AG09309 (cell line): ENCODE results near the gene DOCK9.

ENCODE experiments used
- DNase-seq: peaks from one replicate; pipeline ENCODE4 v3.0.0-alpha.2; 2010; ENCODE audit warnings: low read depth
- H3K4me3 ChIP-seq: 2 replicates; pipeline ENCODE4 v1.5.1; 2011; ENCODE audit warnings: mild to moderate bottlenecking, low read depth, low read length, moderate library complexity; ENCODE audit not compliant: control insufficient read depth
- TF ChIP-seq, protein P1 (sequence below): IDR thresholded peaks from 2 replicates; pipeline ENCODE4 v1.5.1; 2011; ENCODE audit warnings: mild to moderate bottlenecking, low read depth, low read length, inconsistent platforms; ENCODE audit not compliant: insufficient read depth, control insufficient read depth; ENCODE audit errors: missing control alignments

The DOCK9 gene

DNA sequence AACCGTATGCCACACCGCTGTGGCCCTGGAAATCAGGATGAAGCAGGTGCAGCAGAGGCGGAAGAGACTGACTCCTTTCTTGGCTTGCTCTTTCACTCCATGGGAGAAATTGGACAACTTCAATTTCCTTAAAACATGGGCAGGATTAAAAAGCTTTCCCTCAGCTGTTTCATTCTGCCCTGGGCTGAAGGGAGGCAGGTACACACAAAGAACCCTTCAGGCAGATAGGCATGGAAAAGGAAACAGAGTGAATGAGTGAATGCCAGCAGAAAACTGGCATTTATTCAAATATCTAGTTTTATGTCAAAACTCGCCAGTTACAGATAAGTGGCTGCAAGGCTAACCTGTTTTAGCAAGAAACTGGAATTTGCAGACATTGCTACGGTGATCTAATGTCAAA is 154.4 kb downstream of the DOCK9 start:
- TF ChIP-seq, protein P1, sequence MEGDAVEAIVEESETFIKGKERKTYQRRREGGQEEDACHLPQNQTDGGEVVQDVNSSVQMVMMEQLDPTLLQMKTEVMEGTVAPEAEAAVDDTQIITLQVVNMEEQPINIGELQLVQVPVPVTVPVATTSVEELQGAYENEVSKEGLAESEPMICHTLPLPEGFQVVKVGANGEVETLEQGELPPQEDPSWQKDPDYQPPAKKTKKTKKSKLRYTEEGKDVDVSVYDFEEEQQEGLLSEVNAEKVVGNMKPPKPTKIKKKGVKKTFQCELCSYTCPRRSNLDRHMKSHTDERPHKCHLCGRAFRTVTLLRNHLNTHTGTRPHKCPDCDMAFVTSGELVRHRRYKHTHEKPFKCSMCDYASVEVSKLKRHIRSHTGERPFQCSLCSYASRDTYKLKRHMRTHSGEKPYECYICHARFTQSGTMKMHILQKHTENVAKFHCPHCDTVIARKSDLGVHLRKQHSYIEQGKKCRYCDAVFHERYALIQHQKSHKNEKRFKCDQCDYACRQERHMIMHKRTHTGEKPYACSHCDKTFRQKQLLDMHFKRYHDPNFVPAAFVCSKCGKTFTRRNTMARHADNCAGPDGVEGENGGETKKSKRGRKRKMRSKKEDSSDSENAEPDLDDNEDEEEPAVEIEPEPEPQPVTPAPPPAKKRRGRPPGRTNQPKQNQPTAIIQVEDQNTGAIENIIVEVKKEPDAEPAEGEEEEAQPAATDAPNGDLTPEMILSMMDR, result no peak
- no peak overlapping the region for H3K4me3 ChIP-seq

DNA sequence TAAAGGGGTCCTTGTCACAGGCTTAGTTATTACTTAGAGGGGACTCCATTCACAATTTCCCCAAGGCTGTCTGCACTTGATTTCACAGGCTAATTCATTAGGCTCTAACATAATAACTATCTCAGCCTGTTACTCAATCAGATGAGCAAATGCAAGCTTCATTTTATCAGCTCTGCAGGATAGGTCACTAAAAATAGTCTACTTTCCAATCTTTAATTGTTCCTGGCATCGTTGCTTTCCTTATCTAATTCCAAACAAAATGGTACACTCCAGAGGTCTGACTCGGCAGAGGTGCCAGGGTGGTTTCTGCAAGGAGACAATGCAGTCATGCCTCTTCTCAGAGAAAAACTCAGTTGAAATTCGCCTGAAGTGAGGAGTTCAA is 155.6 kb downstream of the DOCK9 start:
- H3K4me3 ChIP-seq, result no peak overlapping the region
- no peak for DNase-seq
- TF ChIP-seq, protein P1, result no peak

More for the DNA sequence above, 154.4 kb downstream of the DOCK9 start:
- no peak for DNase-seq

DNA sequence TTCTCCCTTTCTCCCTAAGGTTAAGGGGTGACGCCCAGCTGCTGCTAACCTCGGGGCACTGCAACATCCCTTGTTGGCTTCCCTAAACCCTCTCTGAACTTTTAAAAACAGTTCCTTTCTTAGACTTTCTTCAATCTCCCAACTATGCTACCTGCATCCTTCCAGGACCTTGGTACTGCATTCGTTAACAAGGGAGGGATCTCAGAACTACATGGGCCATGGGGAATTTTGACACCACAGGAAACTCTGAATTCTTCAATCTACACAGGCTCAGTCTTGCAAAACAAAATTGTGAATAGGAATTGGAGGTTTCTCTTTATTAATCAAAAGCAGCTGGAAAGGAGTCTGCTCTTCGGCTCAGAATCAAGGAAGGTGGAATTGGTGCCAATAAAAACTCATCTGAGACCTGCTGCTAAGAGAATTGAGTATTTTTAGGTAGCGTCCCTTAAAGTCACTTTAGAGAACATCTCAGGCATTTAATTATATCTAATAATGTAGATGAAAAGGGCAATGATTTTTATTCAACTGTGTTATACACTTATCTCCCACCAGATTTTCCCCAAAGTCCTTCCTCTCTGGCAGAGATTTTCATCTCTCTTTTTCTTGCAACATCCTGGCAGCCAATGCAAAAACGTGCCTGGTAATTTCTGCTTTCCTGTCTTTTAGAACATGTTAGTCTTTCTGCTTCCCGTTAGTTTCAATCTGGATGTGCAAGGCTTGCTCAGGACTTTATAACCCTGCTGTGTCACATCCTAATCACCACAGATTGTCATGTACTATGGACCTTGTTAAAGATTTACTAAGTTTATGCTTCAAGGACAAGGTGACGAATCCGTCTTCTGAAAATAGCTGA is 156.3 kb downstream of the DOCK9 start:
- H3K4me3 ChIP-seq, result no peak overlapping the region
- TF ChIP-seq, protein P1, result no peak
- no peak for DNase-seq

DNA sequence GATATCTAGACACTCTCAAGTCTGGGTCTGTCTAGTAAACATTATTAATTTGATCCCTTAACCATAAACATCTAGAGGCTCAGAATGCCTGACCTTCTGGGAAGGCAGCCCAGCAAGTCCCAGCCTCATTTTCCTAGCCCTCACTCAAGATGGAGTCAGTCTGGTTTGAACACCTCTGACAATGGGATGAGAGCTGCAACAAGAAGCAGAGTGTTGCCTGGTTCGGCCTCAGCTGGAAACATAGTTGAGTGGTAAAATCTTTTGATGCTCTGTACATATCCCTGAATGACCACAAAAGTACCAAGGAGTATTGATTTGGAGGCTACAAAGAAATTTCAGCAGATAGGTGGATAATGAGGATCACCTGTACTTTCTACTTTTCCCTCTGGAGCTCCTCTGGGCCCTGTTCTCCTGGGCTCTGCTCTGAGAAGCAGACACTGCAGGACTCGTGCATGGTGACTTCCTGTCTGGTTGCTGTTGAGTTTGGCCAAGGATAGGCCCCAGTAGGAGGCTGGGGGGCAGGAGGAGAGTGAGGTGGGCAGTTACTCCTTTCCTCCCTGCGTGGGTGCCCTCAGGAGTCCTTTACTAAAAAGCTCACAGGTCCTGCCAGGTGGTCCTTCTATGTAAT is 157.0 kb downstream of the DOCK9 start:
- no peak overlapping the region for H3K4me3 ChIP-seq
- no peak for DNase-seq
- TF ChIP-seq, protein P1, result no peak

DNA sequence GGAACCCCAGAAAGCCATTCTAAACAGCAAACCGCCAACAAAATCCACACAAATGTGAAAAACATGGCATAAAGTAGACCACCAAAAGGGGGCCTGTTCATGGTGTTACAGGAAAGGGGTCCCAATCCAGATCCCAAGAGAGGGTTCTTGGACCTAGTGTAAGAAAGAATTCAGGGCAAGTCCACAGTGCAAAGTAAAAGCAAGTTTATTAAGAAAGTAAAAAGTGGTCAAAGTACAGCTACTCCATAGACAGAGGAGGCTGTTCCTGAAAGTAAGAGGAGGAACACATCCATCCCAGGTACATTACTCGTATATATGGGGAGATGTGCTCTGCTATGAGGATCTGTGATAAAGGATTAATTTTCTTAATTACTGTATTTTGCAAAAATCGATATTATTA is 157.6 kb downstream of the DOCK9 start:
- no peak overlapping the region for H3K4me3 ChIP-seq
- no peak for DNase-seq
- TF ChIP-seq, protein P1, result no peak

DNA sequence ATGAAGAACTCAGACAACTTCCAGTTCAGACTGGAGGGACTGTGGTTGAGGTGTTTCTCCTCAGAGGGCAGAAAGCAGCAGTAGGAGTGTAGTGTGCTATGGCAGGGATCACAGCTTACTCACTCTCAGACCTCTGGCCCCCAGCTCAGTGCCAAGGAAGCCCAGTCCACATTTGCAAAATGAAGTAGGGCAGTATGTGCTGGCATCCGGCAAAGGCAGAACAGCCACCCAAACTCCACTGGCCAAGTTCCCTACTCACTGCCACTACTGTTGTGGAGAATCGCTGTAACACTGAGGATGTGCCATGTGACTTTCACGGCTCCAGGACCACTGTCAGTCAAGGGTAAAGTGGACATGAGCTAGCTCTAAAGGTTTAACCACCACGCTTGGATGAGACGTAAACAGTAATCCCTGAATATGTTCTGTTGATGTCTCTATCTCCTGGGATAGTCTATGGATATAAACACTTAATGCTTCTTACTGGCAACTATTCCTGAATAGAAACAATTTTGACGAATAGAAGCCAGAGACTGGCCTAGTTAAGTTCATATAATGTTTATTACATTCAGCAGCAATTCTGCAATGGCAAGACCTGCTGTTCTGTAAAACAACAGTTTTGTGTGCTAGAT is 158.4 kb downstream of the DOCK9 start:
- DNase-seq, result no peak
- TF ChIP-seq, protein P1, result no peak
- no peak overlapping the region for H3K4me3 ChIP-seq
